PC-3 (cell line): ENCODE data around the gene NUP50. TPM values are rescaled to one million over a fixed set of nuclear protein-coding genes. Genes with fewer than 3 reads are reported as not detected.

Source experiments
- ATAC-seq: fragments of 200-7000 bp; cut with Tn5 transposase; 2 replicates; pipeline ENCODE4 v1.9.1; 2020; ENCODE audit warnings: mild to moderate bottlenecking, moderate library complexity
- BruUV-seq: library from RNA; stranded (reverse); fragments of 400-500 nt; replicated peaks from 2 replicates; lab custom pipeline; 2021; lab: Mats Ljungman, UMichigan
- CTCF ChIA-PET: fragments of 300-600 bp; sonication (Branson Sonifier 250); formaldehyde crosslinking; loops from one replicate; lab custom pipeline; 2022; ENCODE audit warnings: antibody characterized with exemption; lab: Charles Lee
- POLR2A ChIA-PET: fragments of 300-600 bp; sonication (Branson Sonifier 250); formaldehyde crosslinking; loops from one replicate; lab custom pipeline; 2022; ENCODE audit warnings: antibody characterized with exemption; ENCODE audit not compliant: unreplicated experiment; lab: Charles Lee
- DNase-seq: peaks from one replicate; pipeline ENCODE4 v3.0.0-alpha.2; 2015
- H2AFZ ChIP-seq: fragments of 300-600 bp; sonication (generic); 2 replicates; pipeline ENCODE4 v1.6.0; 2016; ENCODE audit warnings: antibody characterized with exemption, low read length
- H3F3A ChIP-seq: fragments of 300-600 bp; sonication (generic); one replicate; pipeline ENCODE4 v1.6.0; 2017; ENCODE audit warnings: antibody characterized with exemption, low read length, control low read depth, mild to moderate bottlenecking; ENCODE audit not compliant: unreplicated experiment
- H3K27ac ChIP-seq: fragments of 300-600 bp; sonication (generic); 2 replicates; pipeline ENCODE4 v1.5.1; 2016; ENCODE audit warnings: mild to moderate bottlenecking, low read length
- H3K27me3 ChIP-seq: fragments of 300-600 bp; sonication (generic); 2 replicates; pipeline ENCODE4 v1.6.1; 2016; ENCODE audit warnings: low read length, mixed read lengths
- H3K36me3 ChIP-seq: fragments of 300-600 bp; sonication (generic); 2 replicates; pipeline ENCODE4 v1.6.1; 2016; ENCODE audit warnings: low read depth, mixed run types, low read length, mixed read lengths
- H3K4me1 ChIP-seq: fragments of 300-600 bp; sonication (generic); 2 replicates; pipeline ENCODE4 v1.5.1; 2016; ENCODE audit warnings: low read length; ENCODE audit not compliant: insufficient read depth
- H3K4me2 ChIP-seq: fragments of 300-600 bp; sonication (generic); 2 replicates; pipeline ENCODE4 v1.6.0; 2016; ENCODE audit warnings: low read length
- H3K4me3 ChIP-seq: fragments of 300-600 bp; sonication (generic); 2 replicates; pipeline ENCODE4 v1.5.1; 2016; ENCODE audit warnings: mild to moderate bottlenecking, low read length, mixed read lengths
- H3K79me2 ChIP-seq: fragments of 300-600 bp; sonication (generic); 2 replicates; pipeline ENCODE4 v1.6.1; 2017; ENCODE audit warnings: low read length, mixed read lengths
- H3K9ac ChIP-seq: fragments of 300-600 bp; sonication (generic); 2 replicates; pipeline ENCODE4 v1.6.0; 2016; ENCODE audit warnings: mild to moderate bottlenecking, low read length
- H3K9me2 ChIP-seq: fragments of 300-600 bp; sonication (generic); replicated peaks from 2 replicates; pipeline ENCODE4 v1.6.1; 2016; ENCODE audit warnings: mixed run types, low read length, mixed read lengths
- H3K9me3 ChIP-seq: fragments of 300-600 bp; sonication (generic); 2 replicates; pipeline ENCODE4 v1.6.1; 2016; ENCODE audit warnings: low read length, mixed read lengths
- H4K20me1 ChIP-seq: fragments of 300-600 bp; sonication (generic); 2 replicates; pipeline ENCODE4 v1.6.1; 2016; ENCODE audit warnings: low read length, mixed read lengths
- CTCF ChIP-seq: fragments of 300-600 bp; sonication (generic); conservative IDR thresholded peaks from 2 replicates; pipeline ENCODE4 v1.5.1; 2017; ENCODE audit warnings: antibody characterized with exemption, low read depth, mild to moderate bottlenecking, low read length
- EZH2 ChIP-seq: fragments of 300-600 bp; sonication (generic); IDR thresholded peaks from one replicate; pipeline ENCODE4 v1.6.1; 2017; ENCODE audit warnings: antibody characterized with exemption, mild to moderate bottlenecking, low read length; ENCODE audit not compliant: unreplicated experiment
- EZH2phosphoT487 ChIP-seq: fragments of 300-600 bp; sonication (generic); IDR thresholded peaks from 2 replicates; pipeline ENCODE4 v1.6.1; 2018; ENCODE audit warnings: mild to moderate bottlenecking, antibody characterized with exemption, low read length, borderline replicate concordance
- intact Hi-C: fragments of 100-400 bp; cut with micrococcal nuclease; formaldehyde crosslinking; loops from 2 replicates; pipeline ENCODE4 v1.9.0; 2023
- total RNA-seq: library from RNA; depleted of rRNA; stranded (reverse); fragments of >200 nt; gene quantifications from 2 replicates; pipeline ENCODE4 v1.2.3, GENCODE V29; 2014

Gene NUP50
- total RNA-seq, 1 experiment from 2014 or later: 69.9 TPM

- Histone ChIP-seq H3K27ac (no peak overlapping the region), H3K79me2 (no peaks in the 10 kb centered on the region), H3K4me2 (no peak overlapping the region), H3K27me3 (no peaks in the 10 kb centered on the region), H3K4me3 (no peak overlapping the region), H3K4me1 (no peaks in the 10 kb centered on the region), H3K36me3 (no peaks in the 10 kb centered on the region), H3F3A (no peaks in the 10 kb centered on the region), H3K9me2 (no peaks in the 10 kb centered on the region), H3K9me3 (no peaks in the 10 kb centered on the region), H3K9ac (no peak overlapping the region), H2AFZ (no peak overlapping the region), H4K20me1 (no peaks in the 10 kb centered on the region)
- ATAC-seq: no peak
- TF ChIP-seq EZH2phosphoT487 (no peak), EZH2 (no peak), CTCF (no peak)
- CTCF ChIA-PET: no interaction called here
- no TSS peak for BruUV-seq
- POLR2A ChIA-PET: no interaction called here
- no peak for DNase-seq
- intact Hi-C loops: no loop called here
Measured at GRCh38 chr22:45216133-45217003, 52.6 kb downstream of the NUP50 start.

DNA sequence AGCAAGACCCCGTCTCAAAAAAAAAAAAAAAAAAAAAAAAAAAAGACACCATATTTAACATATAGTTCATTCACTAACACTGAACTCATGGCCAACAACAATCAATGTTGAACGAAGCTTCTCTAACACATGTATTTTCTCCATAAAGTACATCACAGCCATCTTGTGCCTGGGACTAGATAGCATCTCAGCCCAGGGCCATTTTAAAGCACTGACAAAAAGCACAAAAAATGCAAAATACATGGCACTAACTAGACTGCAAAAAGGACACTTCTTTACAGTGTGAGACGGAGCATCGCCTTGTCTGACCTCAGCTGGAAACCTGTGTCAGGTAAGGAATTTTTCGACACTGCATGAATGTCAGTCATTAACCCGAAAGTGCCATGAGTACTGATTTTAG is 53.6 kb downstream of the NUP50 start:
- ChIA-PET CTCF (interaction anchor here (0.7 kb wide), 1 partner anchor 9 kb away, joined by 3 read pairs; no protein-coding TSS in a partner anchor), POLR2A (no interaction called here)
- H3K4me1 ChIP-seq: no peaks in the 10 kb centered on the region
- TF ChIP-seq EZH2 (no peak), CTCF (no peak), EZH2phosphoT487 (no peak)
- H3K79me2 ChIP-seq: no peaks in the 10 kb centered on the region
- no peak overlapping the region for H3K27ac ChIP-seq
- intact Hi-C loops: no loop called here
- H3K9me2 ChIP-seq: no peaks in the 10 kb centered on the region
- H3F3A ChIP-seq: no peaks in the 10 kb centered on the region
- no peak overlapping the region for H3K4me3 ChIP-seq
- no peaks in the 10 kb centered on the region for H3K27me3 ChIP-seq
- H4K20me1 ChIP-seq: no peaks in the 10 kb centered on the region
- BruUV-seq: no TSS peak
- no peak overlapping the region for H3K4me2 ChIP-seq
- no peak overlapping the region for H2AFZ ChIP-seq
- no peaks in the 10 kb centered on the region for H3K9me3 ChIP-seq
- no peak for ATAC-seq
- no peak overlapping the region for H3K9ac ChIP-seq
- no peak for DNase-seq
- H3K36me3 ChIP-seq: no peaks in the 10 kb centered on the region

DNA sequence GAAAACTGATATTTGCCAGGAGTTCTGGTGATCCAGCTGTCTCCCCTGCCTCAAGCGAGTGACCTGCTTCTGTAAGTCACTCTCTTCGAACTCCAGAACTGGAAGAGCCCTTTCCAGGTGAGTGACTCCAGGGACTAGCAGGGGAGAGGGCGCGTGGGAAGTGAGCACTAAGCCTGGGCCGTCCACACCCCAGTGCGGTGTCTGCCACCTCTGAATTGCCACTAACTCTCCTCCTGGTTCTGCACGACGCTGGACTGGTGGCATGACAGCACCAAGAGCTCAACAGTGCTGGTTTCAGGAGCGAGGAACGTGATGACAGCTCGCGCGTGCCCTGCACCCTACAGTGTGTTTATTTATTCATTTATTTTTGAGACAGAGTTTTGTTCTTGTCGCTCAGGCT is 54.1 kb downstream of the NUP50 start:
- Histone ChIP-seq H3K4me2 (no peak overlapping the region), H4K20me1 (no peaks in the 10 kb centered on the region), H3K79me2 (no peaks in the 10 kb centered on the region), H3K4me1 (no peaks in the 10 kb centered on the region), H3K4me3 (no peak overlapping the region), H3K9me2 (no peaks in the 10 kb centered on the region), H3F3A (no peaks in the 10 kb centered on the region), H3K9ac (no peak overlapping the region), H3K27ac (no peak overlapping the region), H3K36me3 (no peaks in the 10 kb centered on the region), H3K9me3 (no peaks in the 10 kb centered on the region), H2AFZ (no peak overlapping the region), H3K27me3 (no peaks in the 10 kb centered on the region)
- BruUV-seq: no TSS peak
- ChIA-PET POLR2A (no interaction called here), CTCF (interaction anchor here (0.7 kb wide), 1 partner anchor 9 kb away, joined by 3 read pairs; no protein-coding TSS in a partner anchor)
- DNase-seq (no peak), ATAC-seq (no peak)
- intact Hi-C loops: no loop called here
- TF ChIP-seq CTCF (no peak), EZH2 (no peak), EZH2phosphoT487 (no peak)
